Lower lobe of right lung (tissue), 2 donors: ENCODE results near the gene TNFAIP1. TPM values are rescaled to one million over a fixed set of nuclear protein-coding genes. Genes with fewer than 3 reads are reported as not detected.

Source experiments
- ATAC-seq, 2 donors: fragments of 200-7000 bp; cut with Tn5 transposase; one replicate each; pipeline ENCODE4 v1.9.1; 2020 to 2022; ENCODE audit warnings: mild to moderate bottlenecking in 2 of 2, moderate library complexity in 2 of 2
- DNase-seq: peaks from one replicate; pipeline ENCODE4 v3.0.0-alpha.2; 2020
- H3K27ac ChIP-seq: fragments of 200-600 bp; one replicate; pipeline ENCODE4 v1.8.0; 2022
- H3K27me3 ChIP-seq: fragments of 200-600 bp; one replicate; pipeline ENCODE4 v1.8.0; 2022; ENCODE audit warnings: low read depth
- H3K36me3 ChIP-seq: fragments of 200-600 bp; one replicate; pipeline ENCODE4 v1.8.0; 2022; ENCODE audit warnings: mild to moderate bottlenecking
- H3K4me1 ChIP-seq: fragments of 200-600 bp; one replicate; pipeline ENCODE4 v1.8.0; 2022
- H3K4me3 ChIP-seq: fragments of 200-600 bp; one replicate; pipeline ENCODE4 v1.8.0; 2022; ENCODE audit warnings: mild to moderate bottlenecking
- H3K9me3 ChIP-seq: fragments of 200-600 bp; one replicate; pipeline ENCODE4 v1.8.0; 2022
- CTCF ChIP-seq: fragments of 200-600 bp; IDR thresholded peaks from one replicate; pipeline ENCODE4 v1.8.0; 2022; ENCODE audit warnings: antibody characterized with exemption, mild to moderate bottlenecking
- intact Hi-C: fragments of 100-400 bp; cut with DNase I; formaldehyde crosslinking; loops from one replicate; pipeline ENCODE4 v1.11.0; 2022
- total RNA-seq: library from RNA; stranded (reverse); fragmentation: NEBNext Ultra II Directional; extraction: Animal tissue kit (Norgen Biotek cat#: 25700); gene quantifications from one replicate; pipeline ENCODE4 v1.2.1, GENCODE V29; 2021
- donor health status: DM: no; HTN: yes; CAD: no; lungs with severe emphysema.

The TNFAIP1 gene
- total RNA-seq, 1 donor from 2014 or later: 56.1 TPM

DNA sequence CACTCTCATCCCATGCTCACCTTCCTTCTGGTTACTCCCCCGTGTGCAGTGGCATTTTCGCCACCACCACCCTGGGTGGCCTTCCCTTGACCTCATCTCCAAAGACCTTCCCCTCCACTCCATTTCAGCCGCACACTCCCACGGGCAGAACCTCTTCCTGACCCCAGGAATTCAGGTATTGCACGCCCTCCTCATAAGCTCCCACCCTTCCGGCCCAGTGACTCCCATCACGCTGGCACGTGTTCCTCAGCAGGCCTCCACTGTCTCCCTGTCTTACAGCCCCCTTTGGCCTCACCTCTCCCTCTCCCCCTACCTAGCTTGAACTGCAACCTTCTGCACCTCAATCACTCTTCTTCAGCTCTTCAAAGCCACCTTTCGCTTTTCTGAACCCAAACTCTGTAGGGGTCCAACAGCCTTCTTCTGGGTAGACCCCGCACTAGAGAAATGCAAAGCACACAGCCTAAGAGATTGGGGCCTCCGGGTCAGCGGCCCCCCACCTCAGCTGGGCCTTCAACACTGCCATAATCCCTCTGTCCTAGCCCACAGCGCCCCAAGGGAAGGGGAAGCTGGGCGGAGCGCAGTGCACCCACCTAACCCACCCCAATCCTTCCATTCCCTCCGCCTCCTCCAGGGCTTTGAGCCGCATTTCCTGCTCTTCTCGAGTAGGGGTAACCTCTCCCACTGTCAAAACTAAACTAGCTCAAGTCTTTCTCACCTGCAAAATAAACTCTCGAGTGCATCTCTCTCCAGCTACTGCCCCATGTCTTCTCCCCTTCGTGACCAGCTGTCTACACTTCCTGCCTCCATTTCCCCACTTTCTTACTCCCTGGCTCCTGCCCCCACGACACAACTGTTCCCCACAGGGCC is 18.2 kb upstream of the TNFAIP1 start:
- no peaks in the 10 kb centered on the region for H3K9me3 ChIP-seq
- intact Hi-C loops: no loop called here

GRCh38 chr17:28317966-28318758 is 17.4 kb upstream of the TNFAIP1 start:
- H3K4me3 ChIP-seq: peak overlapping the region; percentile 81
- no peaks in the 10 kb centered on the region for H3K27me3 ChIP-seq
- intact Hi-C loops: no loop called here
- peak overlapping the region; percentile 64 for H3K27ac ChIP-seq
- H3K9me3 ChIP-seq: no peaks in the 10 kb centered on the region
- peaks cover 22% of the 10 kb centered on the region for H3K4me1 ChIP-seq
- no peaks in the 10 kb centered on the region for H3K36me3 ChIP-seq
- no peak for TF ChIP-seq CTCF
- ATAC-seq (peak; percentile 1 to 16), DNase-seq (no peak)

More for the DNA sequence above, 18.2 kb upstream of the TNFAIP1 start:
- no peak for TF ChIP-seq CTCF
- Histone ChIP-seq H3K27ac (no peak overlapping the region), H3K4me1 (peaks cover 22% of the 10 kb centered on the region), H3K4me3 (no peak overlapping the region), H3K27me3 (no peaks in the 10 kb centered on the region), H3K36me3 (no peaks in the 10 kb centered on the region)
- no peak for ATAC-seq
- no peak for DNase-seq

GRCh38 chr17:28318759-28319597 is 16.6 kb upstream of the TNFAIP1 start, which contains the start of gene TMEM97:
TSS of gene TMEM97 (plus strand) at chr17:28319200. CDS start at chr17:28319240, 40 bp downstream.
- Histone ChIP-seq H3K4me3 (peak within 1 kb of the TSS; percentile 81), H3K27me3 (no peaks in the 10 kb centered on the region), H3K27ac (peak within 1 kb of the TSS; percentile 64), H3K4me1 (peaks cover 22% of the 10 kb centered on the region), H3K9me3 (no peaks in the 10 kb centered on the region), H3K36me3 (no peaks in the 10 kb centered on the region)
- intact Hi-C loops: no loop called here
- DNase-seq: peak; percentile 98
- ATAC-seq: peak; percentile 100
- TF ChIP-seq CTCF: peak; percentile 28

DNA sequence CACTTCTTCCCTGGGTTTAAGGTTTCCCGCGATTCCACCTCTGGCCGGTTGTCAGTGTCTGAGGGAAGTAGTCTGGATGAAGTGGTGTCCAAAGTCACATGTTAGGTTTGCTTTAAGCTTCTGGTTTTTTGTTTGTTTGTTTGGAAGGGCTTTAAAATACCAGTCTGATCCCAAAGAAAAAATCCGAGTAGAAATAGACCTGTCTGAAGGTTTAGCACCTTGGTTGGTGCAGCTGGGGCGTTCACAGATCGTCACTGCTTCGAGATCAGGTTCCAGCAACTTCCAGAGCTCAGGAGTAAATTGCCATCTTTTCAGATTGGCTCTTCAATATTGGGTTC is 16.0 kb upstream of the TNFAIP1 start:
- intact Hi-C loops: no loop called here
- Histone ChIP-seq H3K4me3 (peak overlapping the region; percentile 81), H3K27ac (peak overlapping the region; percentile 64), H3K36me3 (no peaks in the 10 kb centered on the region), H3K27me3 (no peaks in the 10 kb centered on the region), H3K9me3 (no peaks in the 10 kb centered on the region), H3K4me1 (peaks cover 24% of the 10 kb centered on the region)
- ATAC-seq (no peak), DNase-seq (no peak)
- no peak for TF ChIP-seq CTCF
